GM13977 (cell line): ENCODE data around the gene XDH.

ENCODE experiments used
- DNase-seq: peaks from one replicate; pipeline ENCODE4 v3.0.0; 2012; ENCODE audit warnings: low spot score
- in situ Hi-C: fragments of 300-500 bp; cut with MboI; formaldehyde crosslinking; loops from one replicate; pipeline ENCODE4 v1.12.0; 2022; ENCODE audit warnings: low sequenced_read_pairs, low pct_unique_long_range_greater_than_20kb, mixed read lengths, inconsistent platforms; ENCODE audit not compliant: unreplicated experiment
- TF ChIP-seq, protein P1 (sequence below): IDR thresholded peaks from 2 replicates; pipeline ENCODE4 v1.5.1; 2012; ENCODE audit warnings: mild to moderate bottlenecking, control low read depth; ENCODE audit not compliant: insufficient read depth; ENCODE audit errors: extremely low read depth, missing control alignments

XDH gene

DNA sequence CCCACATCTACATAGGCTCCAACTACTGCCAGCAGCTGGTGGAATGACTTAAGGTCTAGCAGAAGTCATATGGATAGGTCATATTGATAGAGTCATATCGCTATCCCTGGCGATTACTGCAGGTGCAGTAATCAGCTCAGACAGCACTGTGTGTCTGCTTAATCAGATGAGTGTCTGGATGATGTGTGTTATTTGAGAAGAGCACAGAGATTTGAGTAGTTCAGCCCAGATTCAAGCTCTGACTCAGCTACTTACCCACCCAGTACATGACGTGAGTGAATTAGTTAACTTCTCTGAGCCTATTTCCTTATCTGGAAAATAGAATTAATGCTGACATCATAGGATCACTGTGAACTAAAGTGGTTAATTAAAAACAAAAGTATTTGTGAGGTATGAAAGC is 101.6 kb downstream of the XDH start:
- in situ Hi-C loops: no loop called here
- no peak for DNase-seq
- TF ChIP-seq, protein P1, sequence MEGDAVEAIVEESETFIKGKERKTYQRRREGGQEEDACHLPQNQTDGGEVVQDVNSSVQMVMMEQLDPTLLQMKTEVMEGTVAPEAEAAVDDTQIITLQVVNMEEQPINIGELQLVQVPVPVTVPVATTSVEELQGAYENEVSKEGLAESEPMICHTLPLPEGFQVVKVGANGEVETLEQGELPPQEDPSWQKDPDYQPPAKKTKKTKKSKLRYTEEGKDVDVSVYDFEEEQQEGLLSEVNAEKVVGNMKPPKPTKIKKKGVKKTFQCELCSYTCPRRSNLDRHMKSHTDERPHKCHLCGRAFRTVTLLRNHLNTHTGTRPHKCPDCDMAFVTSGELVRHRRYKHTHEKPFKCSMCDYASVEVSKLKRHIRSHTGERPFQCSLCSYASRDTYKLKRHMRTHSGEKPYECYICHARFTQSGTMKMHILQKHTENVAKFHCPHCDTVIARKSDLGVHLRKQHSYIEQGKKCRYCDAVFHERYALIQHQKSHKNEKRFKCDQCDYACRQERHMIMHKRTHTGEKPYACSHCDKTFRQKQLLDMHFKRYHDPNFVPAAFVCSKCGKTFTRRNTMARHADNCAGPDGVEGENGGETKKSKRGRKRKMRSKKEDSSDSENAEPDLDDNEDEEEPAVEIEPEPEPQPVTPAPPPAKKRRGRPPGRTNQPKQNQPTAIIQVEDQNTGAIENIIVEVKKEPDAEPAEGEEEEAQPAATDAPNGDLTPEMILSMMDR: no peak

DNA sequence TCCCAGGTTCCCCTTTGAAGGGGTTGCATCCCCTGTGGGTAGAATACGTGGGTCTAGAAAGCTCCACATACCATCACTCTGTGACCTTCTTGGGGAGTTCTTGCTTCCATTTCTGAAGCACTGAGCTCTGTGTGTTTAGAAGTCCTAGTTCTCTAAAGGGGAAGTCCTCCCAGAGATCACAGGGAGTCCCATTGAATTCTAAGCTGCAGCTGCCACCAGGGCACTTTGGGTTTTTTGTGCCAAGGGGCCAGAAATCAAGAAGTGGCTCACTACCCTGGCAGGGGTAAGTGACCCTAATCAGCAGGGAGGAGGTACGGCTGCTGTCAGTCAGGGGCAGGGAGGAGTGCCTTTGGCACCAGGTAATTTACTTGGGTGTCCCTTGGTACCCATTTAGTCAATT is 109.7 kb downstream of the XDH start:
- in situ Hi-C loops: no loop called here
- TF ChIP-seq, protein P1: no peak
- no peak for DNase-seq

GRCh38 chr2:31302940-31303563 is 111.5 kb downstream of the XDH start:
- in situ Hi-C loops: no loop called here
- TF ChIP-seq, protein P1: no peak
- no peak for DNase-seq

DNA sequence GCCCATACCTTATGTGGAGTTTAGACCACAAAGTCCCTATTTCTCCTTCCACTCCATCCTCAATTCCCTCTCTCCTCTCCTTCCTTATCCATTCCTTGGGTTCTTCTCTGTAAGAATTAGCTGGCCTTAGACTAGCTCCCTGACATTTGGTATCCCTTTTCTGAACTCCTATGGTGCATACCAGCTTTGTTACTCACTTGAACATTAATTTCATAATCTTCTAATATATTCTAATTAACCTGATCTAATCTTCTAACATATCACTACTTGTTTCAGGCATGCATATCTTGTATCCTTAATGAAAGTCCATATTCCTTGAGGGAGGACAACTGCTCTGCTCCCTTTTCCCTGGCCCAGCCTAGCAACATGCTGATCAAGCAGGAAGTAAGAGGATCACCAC is 114.2 kb downstream of the XDH start:
- in situ Hi-C loops: no loop called here
- TF ChIP-seq, protein P1: no peak
- no peak for DNase-seq

- in situ Hi-C loops: no loop called here
- DNase-seq: no peak
- TF ChIP-seq, protein P1: no peak
Measured at GRCh38 chr2:31299547-31299946, 115.0 kb downstream of the XDH start.

DNA sequence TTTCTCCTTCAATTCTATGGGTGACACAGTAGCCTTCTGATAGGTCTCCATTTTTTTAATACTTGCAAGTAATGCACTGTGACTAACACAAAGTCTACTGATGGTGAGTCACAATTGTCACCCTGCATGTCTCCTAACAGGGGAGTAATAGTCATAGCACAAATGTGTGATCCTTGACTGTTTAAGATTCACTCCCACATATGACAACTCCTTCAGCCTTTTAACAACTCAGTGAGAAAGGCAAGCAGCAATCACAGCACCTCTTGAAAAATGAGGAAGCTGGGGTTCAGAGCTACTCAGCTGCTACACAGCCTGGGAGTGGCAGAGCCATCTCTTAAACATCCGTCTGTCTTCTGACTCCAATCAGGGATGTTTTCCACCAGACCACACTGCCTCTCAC is 116.8 kb downstream of the XDH start:
- DNase-seq: peak; percentile 18
- TF ChIP-seq, protein P1: no peak
- in situ Hi-C loops: no loop called here
